Measurements from ENCODE around the gene SPATA13. TPM values are rescaled to one million over a fixed set of nuclear protein-coding genes. Genes with fewer than 3 reads are reported as not detected.
"Not testable (repeated sequence)": the region's sequence is repeated elsewhere in the genome, so short reads cannot be mapped to it uniquely, and the experiment has no call there.

Gene SPATA13
- total RNA-seq, 2 experiments from 2014 or later: 78.7 to 89.9 TPM

DNA sequence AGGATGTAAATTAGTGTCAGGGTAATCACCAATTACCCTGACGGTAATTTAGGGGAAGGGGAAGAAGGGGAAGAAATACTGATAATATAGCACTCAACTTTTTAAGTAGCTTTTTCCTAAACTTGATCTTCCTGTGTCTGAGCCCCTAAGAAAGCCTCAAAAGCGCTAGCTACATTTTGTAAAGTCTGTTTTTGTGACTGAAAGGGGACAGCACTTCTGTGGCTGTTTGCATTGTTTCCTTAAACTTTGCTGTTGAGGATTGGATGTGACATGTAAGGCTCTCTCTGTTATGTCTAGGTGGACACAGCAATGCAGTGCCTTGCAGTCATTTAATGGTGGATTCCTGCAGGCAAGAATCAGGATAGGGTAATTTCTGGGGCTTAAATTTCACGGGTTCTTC lies 42.8 kb downstream of the SPATA13 start:
- Mint-ChIP-seq H3K36me3 (peaks cover 20% of the 10 kb centered on the region), H3K27ac (peak overlapping the region; percentile 83), H3K4me1 (peaks cover 32% of the 10 kb centered on the region), H3K27me3 (no peaks in the 10 kb centered on the region), H3K4me3 (peak overlapping the region; percentile 66), H3K9me3 (no peaks in the 10 kb centered on the region)
- no peak for ATAC-seq (ENCODE audit: low read depth)
- no peak for DNase-seq
- POLR2A ChIA-PET: interaction anchor here (0.7 to 2.2 kb wide), 4 partner anchors 22 to 743 kb away, joined by 3 to 20 read pairs (median 3); partner anchors contain the start of gene SPATA13

DNA sequence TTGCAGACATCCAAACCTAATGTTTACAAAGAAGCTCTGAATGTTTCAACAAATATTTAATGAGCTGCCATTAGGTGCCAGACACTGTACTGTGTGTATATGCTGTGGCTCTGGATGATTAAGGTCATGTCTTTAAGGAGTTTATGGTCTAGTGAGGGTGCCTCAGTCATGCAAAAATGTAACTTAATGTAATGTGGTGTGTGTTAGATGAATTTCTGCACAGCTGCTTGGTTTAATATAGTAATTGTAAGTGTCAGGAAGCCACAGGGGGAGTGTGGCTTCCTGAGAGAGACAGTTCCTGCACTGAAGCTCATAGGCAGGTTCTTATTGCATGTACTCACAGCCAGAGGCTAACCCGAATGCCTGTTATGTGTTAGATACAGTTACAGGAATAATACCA lies 43.3 kb downstream of the SPATA13 start:
- Mint-ChIP-seq H3K4me3 (peak overlapping the region; percentile 72), H3K27ac (peak overlapping the region; percentile 83), H3K9me3 (no peaks in the 10 kb centered on the region), H3K36me3 (peaks cover 20% of the 10 kb centered on the region), H3K4me1 (peaks cover 32% of the 10 kb centered on the region), H3K27me3 (no peaks in the 10 kb centered on the region)
- POLR2A ChIA-PET: interaction anchor here (0.7 to 2.2 kb wide), 5 partner anchors 22 to 743 kb away, joined by 3 to 20 read pairs (median 3); partner anchors contain the start of gene SPATA13
- DNase-seq: no peak
- peak; percentile 99 for ATAC-seq (ENCODE audit: low read depth)

DNA sequence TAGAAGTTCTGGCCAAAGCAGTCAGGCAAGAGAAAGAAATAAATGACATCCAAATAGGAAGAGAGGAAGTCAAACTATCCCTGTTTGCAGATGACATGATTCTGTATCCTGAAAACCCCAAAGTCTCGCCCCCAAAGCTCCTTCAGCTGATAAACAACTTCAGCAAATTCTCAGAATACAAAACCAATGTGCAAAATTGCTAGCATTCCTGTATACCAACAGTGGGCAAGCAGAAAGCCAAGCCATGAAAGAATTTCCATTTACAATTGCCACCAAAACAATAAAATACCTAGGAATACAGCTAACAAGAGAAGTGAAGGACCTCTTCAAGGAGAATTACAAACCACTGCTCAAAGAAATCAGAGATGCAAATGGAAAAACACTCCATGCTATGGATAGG lies 44.6 kb downstream of the SPATA13 start:
- ATAC-seq (ENCODE audit: low read depth); H3K27ac Mint-ChIP-seq; H3K9me3 Mint-ChIP-seq; H3K27me3 Mint-ChIP-seq; DNase-seq; H3K4me3 Mint-ChIP-seq: not testable (repeated sequence)
- peaks cover 20% of the 10 kb centered on the region for H3K36me3 Mint-ChIP-seq
- peaks cover 34% of the 10 kb centered on the region for H3K4me1 Mint-ChIP-seq
- POLR2A ChIA-PET: interaction anchor here (2.2 kb wide), 1 partner anchor 44 kb away, joined by 20 read pairs; the partner anchor contains the start of gene SPATA13

DNA sequence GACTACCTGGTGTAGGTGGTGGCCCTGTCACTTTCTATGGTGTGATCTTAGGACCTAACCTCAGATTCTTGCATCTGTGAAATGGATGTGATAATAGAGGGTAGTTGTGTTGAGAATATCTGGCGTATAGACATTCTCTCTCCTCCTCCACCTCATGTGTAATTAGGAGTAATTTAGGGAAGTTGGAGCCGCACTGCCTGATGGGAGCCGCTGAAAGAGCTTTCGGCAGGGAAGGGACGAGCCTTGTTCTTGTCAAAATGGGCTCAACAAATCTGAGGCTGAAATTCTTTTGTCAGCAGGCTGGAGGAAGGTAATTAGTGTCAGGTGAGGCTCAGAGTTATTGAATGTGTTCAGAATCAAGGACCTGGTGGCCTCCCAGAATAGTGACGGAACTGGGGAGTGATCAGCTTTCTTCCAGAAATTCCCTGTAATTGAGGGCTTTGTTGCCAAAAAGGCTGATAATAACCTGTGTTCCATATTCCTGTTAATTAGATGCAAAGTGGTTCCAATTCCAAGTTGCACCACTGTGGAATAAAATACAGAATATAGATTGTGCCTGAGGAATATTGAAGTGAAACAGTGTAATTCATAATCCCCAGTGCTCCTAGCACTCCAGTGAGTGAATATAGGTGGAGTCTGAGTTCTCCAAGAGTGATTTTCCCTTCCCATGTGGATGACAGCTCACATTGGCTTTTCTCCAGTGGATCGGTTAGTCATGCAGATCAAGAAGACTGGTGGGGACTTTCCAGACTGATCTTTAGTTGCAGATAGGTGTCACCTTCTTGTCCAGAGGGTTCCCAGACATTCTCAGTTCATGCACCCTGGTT lies 47.5 kb downstream of the SPATA13 start:
- peaks cover 35% of the 10 kb centered on the region for H3K4me1 Mint-ChIP-seq

DNA sequence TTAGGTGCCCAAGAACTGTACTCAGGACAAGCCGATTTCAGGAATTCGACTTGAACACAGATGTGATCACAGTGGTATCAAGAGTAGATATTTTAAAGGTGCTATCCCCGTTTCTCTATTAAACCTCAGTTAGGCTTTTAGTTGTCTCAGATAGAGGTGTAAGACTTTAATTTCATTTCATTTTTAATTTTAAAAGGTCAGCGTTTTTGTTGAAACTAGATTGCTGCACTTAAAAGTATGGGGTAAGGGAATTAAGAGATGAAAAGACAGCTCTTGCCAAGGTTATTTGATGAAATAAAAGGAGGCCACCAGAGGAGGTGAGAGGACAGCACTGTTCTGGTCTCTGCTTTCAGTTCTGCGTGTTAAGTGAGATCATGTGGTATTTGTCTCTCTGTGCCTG lies 48.6 kb downstream of the SPATA13 start:
- DNase-seq: no peak

More for the DNA sequence above, 47.5 kb downstream of the SPATA13 start:
- Mint-ChIP-seq H3K36me3 (peaks cover 16% of the 10 kb centered on the region), H3K9me3 (peaks cover 2% of the 10 kb centered on the region), H3K27me3 (no peaks in the 10 kb centered on the region), H3K4me3 (no peak overlapping the region), H3K27ac (no peak overlapping the region)
- no peak for ATAC-seq (ENCODE audit: low read depth)
- POLR2A ChIA-PET: no interaction called here
- no peak for DNase-seq

DNA sequence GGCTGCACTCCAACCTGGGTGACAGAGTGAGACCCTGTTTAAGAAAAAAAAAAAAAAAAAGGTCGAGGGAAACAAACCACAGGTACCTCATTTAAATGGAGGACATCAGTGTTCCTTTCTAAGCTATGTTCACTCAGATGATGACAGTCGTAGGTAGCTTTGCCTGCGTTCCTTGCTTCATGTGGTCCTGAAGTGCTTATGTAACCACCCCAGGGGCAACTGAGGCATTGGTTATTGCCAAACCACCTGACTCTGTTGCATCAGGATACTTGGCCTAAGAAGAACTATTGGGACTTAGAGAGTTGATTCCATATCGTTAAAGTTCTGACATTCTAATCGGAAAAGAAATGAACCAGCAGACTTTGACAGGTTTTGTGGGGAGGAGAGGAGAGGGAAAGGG lies 51.7 kb downstream of the SPATA13 start:
- Mint-ChIP-seq H3K9me3 (peaks cover 2% of the 10 kb centered on the region), H3K27ac (no peak overlapping the region), H3K4me3 (no peak overlapping the region), H3K36me3 (peaks cover 2% of the 10 kb centered on the region), H3K27me3 (no peaks in the 10 kb centered on the region), H3K4me1 (peaks cover 10% of the 10 kb centered on the region)
- DNase-seq (no peak), ATAC-seq (ENCODE audit: low read depth) (no peak)
- POLR2A ChIA-PET: no interaction called here

More for the DNA sequence above, 48.6 kb downstream of the SPATA13 start:
- H3K27ac Mint-ChIP-seq: no peak overlapping the region
- no peak for ATAC-seq (ENCODE audit: low read depth)
- H3K27me3 Mint-ChIP-seq: no peaks in the 10 kb centered on the region
- H3K36me3 Mint-ChIP-seq: peaks cover 16% of the 10 kb centered on the region
- POLR2A ChIA-PET: interaction anchor here (0.5 kb wide), 1 partner anchor 27 kb away, joined by 3 read pairs; no protein-coding TSS in a partner anchor
- no peak overlapping the region for H3K4me3 Mint-ChIP-seq
- peaks cover 2% of the 10 kb centered on the region for H3K9me3 Mint-ChIP-seq
- H3K4me1 Mint-ChIP-seq: peaks cover 24% of the 10 kb centered on the region

DNA sequence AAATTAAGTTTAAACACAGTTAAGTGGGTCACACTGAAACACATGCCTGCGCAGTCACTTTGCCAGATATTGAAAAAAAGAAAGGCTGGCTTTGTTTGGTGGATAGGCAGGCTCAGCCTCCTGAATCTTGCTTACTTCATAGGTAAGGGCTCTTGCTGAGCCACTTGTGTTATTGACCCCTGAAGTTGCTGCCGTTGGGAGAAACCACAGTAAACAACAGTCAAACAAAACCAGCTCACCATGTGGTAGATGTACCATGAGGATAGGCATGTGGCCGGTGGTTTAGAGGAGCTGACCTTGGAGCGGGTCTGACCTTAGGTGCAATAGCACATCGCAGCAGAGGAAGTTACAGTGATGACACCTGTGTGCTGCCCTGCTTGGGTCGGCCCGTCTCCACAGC lies 52.2 kb downstream of the SPATA13 start:
- H3K27me3 Mint-ChIP-seq: no peaks in the 10 kb centered on the region
- POLR2A ChIA-PET: no interaction called here
- peak overlapping the region; percentile 61 for H3K27ac Mint-ChIP-seq
- DNase-seq (no peak), ATAC-seq (ENCODE audit: low read depth) (no peak)
- peaks cover 2% of the 10 kb centered on the region for H3K36me3 Mint-ChIP-seq
- H3K4me3 Mint-ChIP-seq: no peak overlapping the region
- peaks cover 14% of the 10 kb centered on the region for H3K4me1 Mint-ChIP-seq
- H3K9me3 Mint-ChIP-seq: peaks cover 2% of the 10 kb centered on the region

DNA sequence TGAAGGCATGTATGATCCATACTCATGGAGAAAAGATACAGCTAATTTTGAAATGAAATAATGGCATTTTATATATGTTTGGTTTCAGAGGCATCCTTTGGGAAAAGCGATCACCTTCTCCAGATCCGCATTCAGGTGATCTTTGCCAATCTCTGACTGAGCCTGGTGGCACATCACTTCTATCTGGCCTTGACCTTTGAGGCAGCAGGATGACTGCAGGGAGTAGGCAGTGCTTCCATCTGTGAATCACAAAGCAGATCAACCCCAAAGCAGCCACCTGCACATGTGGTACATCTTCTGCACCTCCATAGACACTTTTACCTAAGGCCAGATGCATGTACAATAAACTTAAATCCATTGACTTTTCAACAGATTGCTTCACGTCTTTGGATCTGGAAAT lies 53.4 kb downstream of the SPATA13 start:
- H3K36me3 Mint-ChIP-seq: peaks cover 2% of the 10 kb centered on the region
- no peak overlapping the region for H3K27ac Mint-ChIP-seq

DNA sequence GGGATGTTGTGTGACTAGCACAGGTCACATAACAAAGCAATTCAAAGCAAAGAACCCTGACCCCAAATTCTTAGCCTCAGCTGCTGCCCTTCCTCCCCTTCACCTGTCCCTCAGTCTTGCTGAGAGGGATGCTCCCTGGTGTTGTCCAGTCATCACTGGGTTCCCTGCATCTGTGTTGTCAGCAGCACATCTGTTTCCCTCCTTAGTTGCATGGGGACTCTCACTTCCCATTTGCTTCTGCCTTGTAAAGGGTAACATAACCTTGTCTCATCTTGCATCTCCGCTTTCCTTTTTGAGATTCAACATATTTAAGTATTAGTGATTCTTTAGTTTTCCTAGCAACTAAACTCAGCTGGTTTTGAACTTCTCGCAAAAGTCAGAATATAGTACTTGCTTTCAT lies 54.0 kb downstream of the SPATA13 start:
- POLR2A ChIA-PET: no interaction called here
- peaks cover 2% of the 10 kb centered on the region for H3K9me3 Mint-ChIP-seq
- H3K27ac Mint-ChIP-seq: no peak overlapping the region
- peaks cover under 1% of the 10 kb centered on the region for H3K36me3 Mint-ChIP-seq
- ATAC-seq (ENCODE audit: low read depth): no peak
- no peaks in the 10 kb centered on the region for H3K27me3 Mint-ChIP-seq
- peaks cover 18% of the 10 kb centered on the region for H3K4me1 Mint-ChIP-seq
- DNase-seq: no peak
- no peak overlapping the region for H3K4me3 Mint-ChIP-seq

More for the DNA sequence above, 53.4 kb downstream of the SPATA13 start:
- H3K27me3 Mint-ChIP-seq: no peaks in the 10 kb centered on the region
- peaks cover 2% of the 10 kb centered on the region for H3K9me3 Mint-ChIP-seq
- ATAC-seq (ENCODE audit: low read depth) (no peak), DNase-seq (no peak)
- POLR2A ChIA-PET: no interaction called here
- H3K4me3 Mint-ChIP-seq: no peak overlapping the region
- peaks cover 20% of the 10 kb centered on the region for H3K4me1 Mint-ChIP-seq

DNA sequence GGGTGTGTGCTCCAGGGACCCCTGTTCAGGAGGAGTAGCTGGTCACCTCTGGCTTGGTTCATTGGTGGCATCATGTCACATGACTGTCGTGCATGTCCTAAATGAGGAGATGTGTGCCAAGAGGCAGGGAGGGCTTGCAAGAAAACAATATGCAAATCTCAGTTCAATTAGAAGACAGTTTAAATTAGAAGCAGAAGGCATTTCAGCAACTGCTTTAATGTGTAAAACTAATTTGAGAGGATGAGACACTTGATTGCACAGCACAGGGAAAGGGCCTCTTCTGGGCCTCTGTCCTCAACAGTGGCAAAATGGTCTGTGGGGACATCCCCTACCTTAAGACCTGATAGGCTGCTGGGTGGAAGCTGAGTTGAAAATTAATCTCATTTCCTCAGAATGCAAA lies 54.6 kb downstream of the SPATA13 start:
- Mint-ChIP-seq H3K27me3 (no peaks in the 10 kb centered on the region), H3K27ac (no peak overlapping the region), H3K4me3 (no peak overlapping the region), H3K36me3 (no peaks in the 10 kb centered on the region), H3K9me3 (no peaks in the 10 kb centered on the region), H3K4me1 (peaks cover 22% of the 10 kb centered on the region)
- POLR2A ChIA-PET: interaction anchor here (1.3 kb wide), 1 partner anchor 36 kb away, joined by 3 read pairs; no protein-coding TSS in a partner anchor
- no peak for ATAC-seq (ENCODE audit: low read depth)
- no peak for DNase-seq

DNA sequence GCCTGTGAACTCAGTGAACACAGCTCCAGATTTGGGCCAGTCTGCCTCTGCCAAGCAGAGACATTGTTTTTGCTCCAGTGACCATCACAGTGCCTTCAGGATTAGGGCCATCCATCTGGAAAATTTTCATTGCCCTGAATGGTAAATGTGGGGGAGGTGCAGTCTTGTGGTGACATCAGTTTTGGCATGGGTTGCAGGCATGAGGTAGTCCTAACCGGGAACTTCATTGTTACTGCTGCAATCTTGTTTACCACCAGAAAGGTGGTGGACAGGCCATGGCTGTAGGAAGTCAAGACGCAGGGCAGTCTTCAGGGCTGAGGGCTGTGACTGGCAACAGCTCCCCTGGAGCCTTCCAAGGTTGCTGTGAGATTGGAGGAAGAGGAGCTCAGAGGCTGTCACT lies 55.2 kb downstream of the SPATA13 start:
- H3K4me1 Mint-ChIP-seq: peaks cover 22% of the 10 kb centered on the region
- no peaks in the 10 kb centered on the region for H3K27me3 Mint-ChIP-seq
- H3K36me3 Mint-ChIP-seq: no peaks in the 10 kb centered on the region
- no peak overlapping the region for H3K4me3 Mint-ChIP-seq
- POLR2A ChIA-PET: interaction anchor here (1.3 kb wide), 1 partner anchor 37 kb away, joined by 3 read pairs; no protein-coding TSS in a partner anchor
- DNase-seq (no peak), ATAC-seq (ENCODE audit: low read depth) (no peak)
- no peak overlapping the region for H3K27ac Mint-ChIP-seq
- H3K9me3 Mint-ChIP-seq: no peaks in the 10 kb centered on the region

DNA sequence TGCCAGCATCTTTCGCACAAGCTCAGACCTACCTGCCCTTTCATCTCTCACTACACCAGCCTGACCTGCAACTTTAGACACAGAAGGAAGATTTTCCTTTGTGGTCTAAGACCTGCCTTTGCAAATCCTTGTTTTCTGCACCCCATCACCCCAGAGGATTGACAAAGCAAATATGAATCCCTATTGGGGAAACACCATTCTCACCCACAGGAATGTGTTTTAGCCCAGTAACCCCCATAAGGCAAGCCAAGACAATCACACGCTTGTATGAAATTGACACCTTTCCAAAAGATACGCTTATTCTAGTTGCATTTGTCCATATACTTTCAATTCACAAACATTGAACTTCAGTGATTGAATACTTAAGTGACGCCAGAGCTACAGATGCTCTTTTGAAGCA lies 55.7 kb downstream of the SPATA13 start:
- POLR2A ChIA-PET: interaction anchor here (1.3 kb wide), 1 partner anchor 38 kb away, joined by 3 read pairs; no protein-coding TSS in a partner anchor

DNA sequence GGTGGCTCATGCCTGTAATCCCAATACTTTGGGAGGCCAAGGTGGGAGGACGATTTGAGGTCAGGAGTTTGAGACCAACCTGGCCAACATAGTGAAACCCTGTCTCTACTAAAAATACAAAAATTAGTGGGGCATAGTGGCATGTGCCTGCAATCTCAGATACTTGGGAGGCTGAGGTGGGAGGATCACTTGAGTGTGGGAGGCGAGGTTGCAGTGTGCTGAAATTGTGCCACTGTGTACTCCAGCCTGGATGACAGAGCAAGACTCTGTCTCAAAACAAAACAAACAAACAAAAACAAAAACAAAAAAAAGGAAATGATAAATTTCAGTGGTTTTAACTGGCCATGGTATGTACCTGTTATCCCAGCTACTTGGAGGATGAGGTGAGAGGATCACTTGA lies 56.3 kb downstream of the SPATA13 start:
- POLR2A ChIA-PET; H3K36me3 Mint-ChIP-seq; ATAC-seq (ENCODE audit: low read depth); H3K27ac Mint-ChIP-seq; H3K4me3 Mint-ChIP-seq; DNase-seq; H3K9me3 Mint-ChIP-seq; H3K27me3 Mint-ChIP-seq: not testable (repeated sequence)
- H3K4me1 Mint-ChIP-seq: peaks cover 22% of the 10 kb centered on the region

More for the DNA sequence above, 55.7 kb downstream of the SPATA13 start:
- H3K4me1 Mint-ChIP-seq: peaks cover 22% of the 10 kb centered on the region
- no peaks in the 10 kb centered on the region for H3K9me3 Mint-ChIP-seq
- H3K27ac Mint-ChIP-seq: no peak overlapping the region
- DNase-seq (no peak), ATAC-seq (ENCODE audit: low read depth) (no peak)
- H3K27me3 Mint-ChIP-seq: no peaks in the 10 kb centered on the region
- no peaks in the 10 kb centered on the region for H3K36me3 Mint-ChIP-seq
- H3K4me3 Mint-ChIP-seq: no peak overlapping the region

All from activated naive CD8-positive, alpha-beta T cell treated with anti-CD3 and anti-CD28 coated beads, Interleukin-2, amount 10 ng/mL, durations not matched to agents 7 days and 5 days (primary cell).